H1 (cell line): Measurements from ENCODE around the gene ETV5. TPM values are rescaled to one million over a fixed set of nuclear protein-coding genes. Genes with fewer than 3 reads are reported as not detected.

Experiments
- CTCF ChIA-PET: fragments of 300-600 bp; sonication (Branson Sonifier 250); formaldehyde crosslinking; loops from one replicate; lab custom pipeline; 2021; ENCODE audit not compliant: partially characterized antibody; lab: Charles Lee
- POLR2A ChIA-PET: fragments of 300-600 bp; sonication (Branson Sonifier 250); formaldehyde crosslinking; loops from one replicate; lab custom pipeline; 2021; ENCODE audit warnings: inconsistent platforms; ENCODE audit not compliant: partially characterized antibody; lab: Charles Lee
- DNase-seq, 2 experiments: peaks; one replicate each; pipeline versions ENCODE4 v3.0.0 to v3.0.0-alpha.2; 2010 to 2022; ENCODE audit warnings: low spot score in 2 of 2, low read depth in 1 of 2, mixed read lengths in 1 of 2
- FAIRE-seq: peaks from 2 replicates; lab custom pipeline; 2011; peaks lifted over from hg19 to GRCh38; lab: Jason Lieb, UNC
- H2AFZ ChIP-seq: 2 replicates; pipeline ENCODE4 v1.8.1; 2012; ENCODE audit warnings: low read length, inconsistent platforms
- H2AK5ac ChIP-seq: 2 replicates; pipeline ENCODE4 v1.6.1; 2013; ENCODE audit warnings: low read depth, low read length
- H2BK120ac ChIP-seq: replicated peaks from 2 replicates; pipeline ENCODE3; 2013; ENCODE audit warnings: low read depth, low read length, inconsistent platforms
- H2BK12ac ChIP-seq: 2 replicates; pipeline ENCODE4 v1.6.1; 2013; ENCODE audit warnings: low read depth, low read length
- H2BK15ac ChIP-seq: 2 replicates; pipeline ENCODE4 v1.6.1; 2013; ENCODE audit warnings: low read length
- H2BK20ac ChIP-seq: 2 replicates; pipeline ENCODE4 v1.6.1; 2013; ENCODE audit warnings: low read length
- H2BK5ac ChIP-seq: 2 replicates; pipeline ENCODE4 v1.6.1; 2013; ENCODE audit warnings: low read depth, low read length
- H3K14ac ChIP-seq: 2 replicates; pipeline ENCODE4 v1.6.1; 2013; ENCODE audit warnings: inconsistent platforms; ENCODE audit not compliant: insufficient read length
- H3K18ac ChIP-seq: 2 replicates; pipeline ENCODE4 v1.6.1; 2013; ENCODE audit warnings: low read length; ENCODE audit errors: extremely low read depth
- H3K23ac ChIP-seq: 2 replicates; pipeline ENCODE4 v1.6.1; 2013; ENCODE audit warnings: inconsistent platforms; ENCODE audit not compliant: insufficient read length
- H3K23me2 ChIP-seq: 2 replicates; pipeline ENCODE4 v1.6.1; 2013; ENCODE audit warnings: low read depth, low read length
- H3K27ac ChIP-seq: 2 replicates; pipeline ENCODE4 v1.6.1; 2011; ENCODE audit warnings: low read depth, low read length, inconsistent platforms
- H3K27me3 ChIP-seq, 4 experiments: replicated peaks in 1 of 4; 1 replicate in 1 of 4; 2 replicates in 3 of 4; pipeline versions ENCODE4 v1.6.1 to v1.8.1; 2011 to 2013; ENCODE audit warnings: low read length in 3 of 4, mild to moderate bottlenecking in 3 of 4, inconsistent platforms in 2 of 4, mixed read lengths in 2 of 4, moderate library complexity in 1 of 4; ENCODE audit not compliant: control insufficient read depth in 3 of 4, insufficient read depth in 3 of 4; ENCODE audit errors: extremely low read depth in 1 of 4
- H3K36me3 ChIP-seq, 4 experiments: 2 replicates each; pipeline versions ENCODE4 v1.6.1 to v1.8.1; 2011 to 2013; ENCODE audit warnings: mild to moderate bottlenecking in 4 of 4, low read length in 3 of 4, moderate library complexity in 2 of 4, control low read depth in 1 of 4, inconsistent platforms in 1 of 4; ENCODE audit not compliant: insufficient read depth in 4 of 4, control insufficient read depth in 2 of 4
- H3K4ac ChIP-seq: replicated peaks from 2 replicates; pipeline ENCODE3; 2013; ENCODE audit warnings: low read length, low read depth, mixed read lengths, inconsistent platforms; ENCODE audit not compliant: insufficient read length
- H3K4me1 ChIP-seq, 4 experiments: replicated peaks in 1 of 4; 1 replicate in 1 of 4; 2 replicates in 3 of 4; pipeline versions ENCODE4 v1.6.1 to v1.8.1; 2011 to 2013; ENCODE audit warnings: low read length in 3 of 4, inconsistent platforms in 2 of 4, mixed read lengths in 1 of 4; ENCODE audit not compliant: insufficient read depth in 4 of 4, control insufficient read depth in 3 of 4
- H3K4me2 ChIP-seq, 2 experiments: 2 replicates each; pipeline versions ENCODE4 v1.6.1 to v1.8.1; 2011 to 2013; ENCODE audit warnings: low read depth in 2 of 2, low read length in 2 of 2, control low read depth in 1 of 2, inconsistent platforms in 1 of 2, mild to moderate bottlenecking in 1 of 2; ENCODE audit not compliant: insufficient read depth in 1 of 2
- H3K4me3 ChIP-seq, 4 experiments: fragments of 200-600, 300-600 bp in 1 of 4; sonication (generic), shearing (Covaris generic), sonication (Bioruptor Twin) in 1 of 4; 2 replicates each; pipeline versions ENCODE4 v1.5.1 to v1.8.1; 2011 to 2016; ENCODE audit warnings: low read length in 4 of 4, low read depth in 3 of 4, control low read depth in 2 of 4, inconsistent platforms in 2 of 4, mild to moderate bottlenecking in 2 of 4, mixed read lengths in 1 of 4, moderate library complexity in 1 of 4; ENCODE audit not compliant: insufficient read depth in 2 of 4; ENCODE audit errors: extremely low read depth in 1 of 4
- H3K56ac ChIP-seq: replicated peaks from 2 replicates; pipeline ENCODE3; 2013; ENCODE audit warnings: low read depth, mild to moderate bottlenecking, mixed read lengths, low read length, inconsistent platforms; ENCODE audit not compliant: insufficient read length
- H3K79me1 ChIP-seq: 2 replicates; pipeline ENCODE4 v1.6.1; 2013; ENCODE audit warnings: low read depth, low read length, control low read depth
- H3K79me2 ChIP-seq, 2 experiments: 2 replicates each; pipeline versions ENCODE4 v1.6.1 to v1.8.1; 2012 to 2013; ENCODE audit warnings: low read length in 2 of 2, mild to moderate bottlenecking in 2 of 2, inconsistent platforms in 1 of 2; ENCODE audit not compliant: insufficient read depth in 2 of 2, control insufficient read depth in 1 of 2
- H3K9ac ChIP-seq, 4 experiments: replicated peaks in 1 of 4; 1 replicate in 1 of 4; 2 replicates in 3 of 4; pipeline versions ENCODE4 v1.6.1 to v1.8.1; 2011 to 2013; ENCODE audit warnings: low read depth in 3 of 4, low read length in 3 of 4, control low read depth in 2 of 4, mild to moderate bottlenecking in 2 of 4, moderate library complexity in 2 of 4, inconsistent platforms in 1 of 4; ENCODE audit errors: extremely low read depth in 1 of 4
- H3K9me3 ChIP-seq, 2 experiments: 2 replicates each; pipeline versions ENCODE4 v1.6.1 to v1.8.1; 2012 to 2013; ENCODE audit warnings: mild to moderate bottlenecking in 2 of 2, moderate library complexity in 2 of 2, control low read depth in 1 of 2, inconsistent platforms in 1 of 2, low read depth in 1 of 2, low read length in 1 of 2, mixed read lengths in 1 of 2; ENCODE audit not compliant: insufficient read depth in 2 of 2
- H4K20me1 ChIP-seq, 2 experiments: replicated peaks in 1 of 2; 2 replicates each; pipeline versions ENCODE3 to v1.8.1; 2011 to 2013; ENCODE audit warnings: inconsistent platforms in 2 of 2, low read length in 2 of 2, mild to moderate bottlenecking in 1 of 2; ENCODE audit not compliant: insufficient read depth in 2 of 2, control insufficient read depth in 1 of 2
- H4K5ac ChIP-seq: 2 replicates; pipeline ENCODE4 v1.6.1; 2013; ENCODE audit warnings: low read length, low read depth, mixed read lengths, inconsistent platforms; ENCODE audit not compliant: insufficient read length
- H4K8ac ChIP-seq: 2 replicates; pipeline ENCODE4 v1.8.0; 2013; ENCODE audit warnings: mild to moderate bottlenecking, moderate library complexity, low read length, inconsistent platforms; ENCODE audit not compliant: insufficient read depth; ENCODE audit errors: extremely low read depth
- H4K91ac ChIP-seq: replicated peaks from 2 replicates; pipeline ENCODE3; 2013; ENCODE audit warnings: low read length, mixed read lengths, inconsistent platforms; ENCODE audit not compliant: insufficient read length
- NRF1 ChIP-seq: IDR thresholded peaks from 2 replicates; pipeline ENCODE4 v1.6.1; 2011; ENCODE audit warnings: mild to moderate bottlenecking, low read depth, low read length, improper control_type of control experiment
- SRF ChIP-seq: IDR thresholded peaks from 2 replicates; pipeline ENCODE4 v1.6.1; 2011; ENCODE audit warnings: mild to moderate bottlenecking, low read depth, low read length, moderate library complexity
- TAF1 ChIP-seq: IDR thresholded peaks from 2 replicates; pipeline ENCODE4 v1.6.1; 2011; ENCODE audit warnings: mild to moderate bottlenecking, low read depth, low read length
- TCF12 ChIP-seq: IDR thresholded peaks from 2 replicates; pipeline ENCODE4 v1.6.1; 2011; ENCODE audit warnings: low read depth, mild to moderate bottlenecking, low read length
- WGBS, 2 experiments: shearing (Covaris generic) in 1 of 2; methylation state at CpG; one replicate each; pipeline versions ENCODE4 v1.1.6 to v1.1.7; 2013 to 2015; ENCODE audit warnings: low lambda C conversion rate in 2 of 2, mixed read lengths in 2 of 2, inconsistent platforms in 1 of 2, low coverage in 1 of 2, missing lambda C conversion rate in 1 of 2; ENCODE audit not compliant: insufficient replicate concordance in 2 of 2, insufficient coverage in 1 of 2, insufficient read length in 1 of 2; ENCODE audit errors: extremely low coverage in 1 of 2, missing lambda C conversion rate in 1 of 2; 5-methylcytosine and 5-hydroxymethylcytosine counted together
- polyA plus RNA-seq, 7 experiments: library from polyadenylated mRNA; depleted of rRNA in 3 of 7; stranded (reverse) in 5 of 7; unstranded in 2 of 7; fragments of >200 nt in 5 of 7; fragments of 200-250 nt in 2 of 7; gene quantifications; 1 replicate in 5 of 7; 2 replicates in 1 of 7; 4 replicates in 1 of 7; pipeline versions ENCODE4 v1.2.1 to v1.2.3, GENCODE V29; 2011 to 2013; ENCODE audit warnings: missing spikeins in 2 of 7, mixed read lengths in 2 of 7
- total RNA-seq: library from RNA; stranded (reverse); fragmentation: NEBNext Ultra II Directional; extraction: Animal tissue kit (Norgen Biotek cat#: 25700); gene quantifications from 2 replicates; pipeline ENCODE4 v1.2.1, GENCODE V29; 2021

The ETV5 gene
- total and polyA plus RNA-seq, 2 of the 8 experiments (the other 6 are each of a cell fraction or from before 2014, with no cell fraction given): 13.1 to 36.9 TPM

DNA sequence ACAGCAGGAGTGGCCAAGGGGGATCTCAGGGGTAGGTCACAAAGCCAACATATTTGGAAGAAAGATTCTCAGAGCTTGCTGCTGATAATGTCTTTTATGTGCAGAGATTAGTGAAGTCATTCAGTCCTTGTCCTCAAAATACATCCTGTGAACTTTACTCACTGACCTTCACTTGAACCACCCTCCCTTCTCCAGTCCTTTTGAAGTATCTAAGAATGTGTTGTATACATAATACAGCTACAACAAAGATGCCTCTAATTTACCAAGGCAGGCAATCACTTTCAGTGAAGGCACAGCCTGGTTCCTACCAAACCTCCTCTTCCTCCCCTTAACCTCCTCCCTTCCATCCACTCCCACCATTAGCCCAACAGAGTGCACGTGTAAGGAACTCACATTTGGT lies 38.3 kb downstream of the ETV5 start:
- H3K79me1 ChIP-seq: no peaks in the 10 kb centered on the region
- TF ChIP-seq NRF1 (no peak), TAF1 (no peak), SRF (no peak), TCF12 (no peak)
- H2BK15ac ChIP-seq: no peak overlapping the region
- no peak overlapping the region for H4K5ac ChIP-seq
- H3K56ac ChIP-seq: no peak overlapping the region
- no peak overlapping the region for H2BK5ac ChIP-seq
- H4K8ac ChIP-seq: no peak overlapping the region
- ChIA-PET POLR2A (interaction anchor here (1.2 to 2.0 kb wide), 3 partner anchors 8 to 15 kb away, joined by 3 to 5 read pairs (median 4); no protein-coding TSS in a partner anchor), CTCF (interaction anchor here (0.6 to 1.9 kb wide), 3 partner anchors 11 to 172 kb away, joined by 3 to 6 read pairs (median 3); no protein-coding TSS in a partner anchor)
- DNase-seq (no peak), FAIRE-seq (no peak)
- no peak overlapping the region for H2BK20ac ChIP-seq
- H3K14ac ChIP-seq: no peak overlapping the region
- H3K23me2 ChIP-seq: no peaks in the 10 kb centered on the region
- no peaks in the 10 kb centered on the region for H3K79me2 ChIP-seq
- H3K18ac ChIP-seq: no peak overlapping the region
- no peaks in the 10 kb centered on the region for H3K27me3 ChIP-seq
- 82% methylated on average over 1 of the region's 1 CpG; no CpG with 5 or more reads in 1 of the 2 experiments for WGBS, 2 experiments
- H4K20me1 ChIP-seq: peaks cover 0 to 2% of the 10 kb centered on the region in 2 experiments
- no peaks in the 10 kb centered on the region for H3K4me1 ChIP-seq
- no peak overlapping the region for H3K4me3 ChIP-seq
- H3K9me3 ChIP-seq: no peaks in the 10 kb centered on the region
- no peak overlapping the region for H4K91ac ChIP-seq
- no peak overlapping the region for H2BK120ac ChIP-seq
- H2BK12ac ChIP-seq: no peak overlapping the region
- H2AK5ac ChIP-seq: no peak overlapping the region
- H3K4ac ChIP-seq: no peak overlapping the region
- no peak overlapping the region for H3K27ac ChIP-seq
- no peak overlapping the region for H3K9ac ChIP-seq
- H3K4me2 ChIP-seq: no peak overlapping the region
- 0 out of 8 replicates have a peak, but pooled peaks cover 0 to 2% (median 0%) of the 10 kb centered on the region in 4 experiments for H3K36me3 ChIP-seq
- no peak overlapping the region for H3K23ac ChIP-seq
- H2AFZ ChIP-seq: no peak overlapping the region
